Caco-2 (cell line): ENCODE measurements around the gene MROH2A. TPM values are rescaled to one million over a fixed set of nuclear protein-coding genes. Genes with fewer than 3 reads are reported as not detected.

Source experiments
- BruUV-seq: library from RNA; stranded (reverse); fragments of 400-500 nt; replicated peaks from 2 replicates; lab custom pipeline; 2021; lab: Mats Ljungman, UMichigan
- CTCF ChIA-PET: fragments of 300-600 bp; sonication (Branson Sonifier 250); formaldehyde crosslinking; loops from one replicate; lab custom pipeline; 2022; ENCODE audit warnings: antibody characterized with exemption; lab: Charles Lee
- POLR2A ChIA-PET: fragments of 300-600 bp; sonication (Branson Sonifier 250); formaldehyde crosslinking; loops from one replicate; lab custom pipeline; 2022; ENCODE audit warnings: antibody characterized with exemption; lab: Charles Lee
- DNase-seq, 2 experiments: peaks; one replicate each; pipeline versions ENCODE4 v3.0.0 to v3.0.0-alpha.2; 2020 to 2022
- H3K27me3 ChIP-seq: replicated peaks from 2 replicates; pipeline ENCODE4 v1.6.0; 2011; ENCODE audit warnings: low read length; ENCODE audit not compliant: control insufficient read depth, insufficient read depth
- H3K36me3 ChIP-seq: 2 replicates; pipeline ENCODE4 v1.5.1; 2011; ENCODE audit warnings: low read length; ENCODE audit not compliant: control insufficient read depth, insufficient read depth
- H3K4me1 ChIP-seq: fragments of 250-450 bp; sonication (Bioruptor Pico); 2 replicates; pipeline ENCODE4 v1.5.1; 2020; ENCODE audit warnings: mild to moderate bottlenecking
- H3K4me3 ChIP-seq: 2 replicates; pipeline ENCODE4 v1.5.1; 2011; ENCODE audit warnings: low read depth, mild to moderate bottlenecking, control low read depth, low read length
- H3K9me3 ChIP-seq: fragments of 250-450 bp; sonication (Bioruptor Pico); 2 replicates; pipeline ENCODE4 v1.5.1; 2020; ENCODE audit warnings: mild to moderate bottlenecking, moderate library complexity
- H3K27ac Mint-ChIP-seq: one replicate; pipeline ENCODE4 v1.8.0; 2022; ENCODE audit warnings: mixed read lengths; ENCODE audit not compliant: unreplicated experiment
- H3K27me3 Mint-ChIP-seq: one replicate; pipeline ENCODE4 v1.8.0; 2022; ENCODE audit warnings: mixed read lengths; ENCODE audit not compliant: insufficient read depth, unreplicated experiment
- H3K36me3 Mint-ChIP-seq: one replicate; pipeline ENCODE4 v1.8.0; 2022; ENCODE audit warnings: mild to moderate bottlenecking, mixed read lengths; ENCODE audit not compliant: insufficient read depth, unreplicated experiment
- H3K4me1 Mint-ChIP-seq: one replicate; pipeline ENCODE4 v1.8.0; 2022; ENCODE audit warnings: low read depth, mixed read lengths; ENCODE audit not compliant: unreplicated experiment
- H3K4me3 Mint-ChIP-seq: one replicate; pipeline ENCODE4 v1.8.0; 2022; ENCODE audit warnings: mild to moderate bottlenecking, moderate library complexity, mixed read lengths; ENCODE audit not compliant: unreplicated experiment
- H3K9me3 Mint-ChIP-seq: one replicate; pipeline ENCODE4 v1.8.0; 2022; ENCODE audit warnings: mixed read lengths; ENCODE audit not compliant: unreplicated experiment
- intact Hi-C: fragments of 100-400 bp; cut with micrococcal nuclease; formaldehyde crosslinking; loops from one replicate; pipeline ENCODE4 v1.10.0; 2022; ENCODE audit not compliant: unreplicated experiment
- total RNA-seq: library from RNA; stranded (reverse); gene quantifications from 2 replicates; pipeline ENCODE4 v1.2.3, GENCODE V29; 2022
- TF ChIP-seq, protein P1 (sequence below), 2 experiments: fragments of 200-600 bp in 1 of 2; IDR thresholded peaks; 1 replicate in 1 of 2; 2 replicates in 1 of 2; pipeline versions ENCODE4 v1.5.1 to v1.8.0; 2011 to 2022; ENCODE audit warnings: antibody characterized with exemption in 1 of 2, control low read depth in 1 of 2, inconsistent platforms in 1 of 2, low read depth in 1 of 2, low read length in 1 of 2, mild to moderate bottlenecking in 1 of 2, moderate library complexity in 1 of 2; ENCODE audit not compliant: insufficient read depth in 1 of 2, severe bottlenecking in 1 of 2, unreplicated experiment in 1 of 2

Gene MROH2A
- total RNA-seq, 1 experiment from 2014 or later, result not detected

GRCh38 chr2:233845301-233846060, 67.4 kb downstream of the MROH2A start:
- POLR2A ChIA-PET, result no interaction called here
- H3K27me3 Mint-ChIP-seq, result no peaks in the 10 kb centered on the region
- intact Hi-C loops, result no loop called here
- no TSS peak for BruUV-seq
- TF ChIP-seq, protein P1, sequence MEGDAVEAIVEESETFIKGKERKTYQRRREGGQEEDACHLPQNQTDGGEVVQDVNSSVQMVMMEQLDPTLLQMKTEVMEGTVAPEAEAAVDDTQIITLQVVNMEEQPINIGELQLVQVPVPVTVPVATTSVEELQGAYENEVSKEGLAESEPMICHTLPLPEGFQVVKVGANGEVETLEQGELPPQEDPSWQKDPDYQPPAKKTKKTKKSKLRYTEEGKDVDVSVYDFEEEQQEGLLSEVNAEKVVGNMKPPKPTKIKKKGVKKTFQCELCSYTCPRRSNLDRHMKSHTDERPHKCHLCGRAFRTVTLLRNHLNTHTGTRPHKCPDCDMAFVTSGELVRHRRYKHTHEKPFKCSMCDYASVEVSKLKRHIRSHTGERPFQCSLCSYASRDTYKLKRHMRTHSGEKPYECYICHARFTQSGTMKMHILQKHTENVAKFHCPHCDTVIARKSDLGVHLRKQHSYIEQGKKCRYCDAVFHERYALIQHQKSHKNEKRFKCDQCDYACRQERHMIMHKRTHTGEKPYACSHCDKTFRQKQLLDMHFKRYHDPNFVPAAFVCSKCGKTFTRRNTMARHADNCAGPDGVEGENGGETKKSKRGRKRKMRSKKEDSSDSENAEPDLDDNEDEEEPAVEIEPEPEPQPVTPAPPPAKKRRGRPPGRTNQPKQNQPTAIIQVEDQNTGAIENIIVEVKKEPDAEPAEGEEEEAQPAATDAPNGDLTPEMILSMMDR (IDR thresholded peaks at IDR 0.05; ENCODE audit: insufficient read depth in 1 of 2, low read depth in 1 of 2, low read length in 1 of 2, severe bottlenecking in 1 of 2, unreplicated experiment in 1 of 2), result no peak
- H3K36me3 ChIP-seq, result peaks cover 2% of the 10 kb centered on the region
- no peak overlapping the region for H3K4me3 ChIP-seq
- no peak for DNase-seq
- no peaks in the 10 kb centered on the region for H3K9me3 ChIP-seq
- H3K27ac Mint-ChIP-seq, result no peak overlapping the region
- H3K4me1 ChIP-seq, result no peaks in the 10 kb centered on the region
- H3K9me3 Mint-ChIP-seq, result no peaks in the 10 kb centered on the region
- H3K27me3 ChIP-seq, result no peaks in the 10 kb centered on the region
- H3K36me3 Mint-ChIP-seq, result peaks cover 77% of the 10 kb centered on the region
- no peaks in the 10 kb centered on the region for H3K4me1 Mint-ChIP-seq
- no peak overlapping the region for H3K4me3 Mint-ChIP-seq
- CTCF ChIA-PET, result no interaction called here

GRCh38 chr2:233846387-233847247, 68.5 kb downstream of the MROH2A start:
- CTCF ChIA-PET, result no interaction called here
- peaks cover 66% of the 10 kb centered on the region for H3K36me3 Mint-ChIP-seq

More at GRCh38 chr2:233846387-233847247, 68.5 kb downstream of the MROH2A start:
- Histone ChIP-seq H3K9me3 (no peaks in the 10 kb centered on the region), H3K4me3 (no peak overlapping the region), H3K27me3 (no peaks in the 10 kb centered on the region), H3K4me1 (no peaks in the 10 kb centered on the region), H3K36me3 (peaks cover 2% of the 10 kb centered on the region)
- intact Hi-C loops, result no loop called here
- Mint-ChIP-seq H3K4me1 (no peaks in the 10 kb centered on the region), H3K27ac (no peak overlapping the region), H3K9me3 (no peaks in the 10 kb centered on the region), H3K27me3 (no peaks in the 10 kb centered on the region), H3K4me3 (no peak overlapping the region)
- DNase-seq, result no peak
- POLR2A ChIA-PET, result no interaction called here
- TF ChIP-seq, protein P1 (IDR thresholded peaks at IDR 0.05; ENCODE audit: insufficient read depth in 1 of 2, low read depth in 1 of 2, low read length in 1 of 2, severe bottlenecking in 1 of 2, unreplicated experiment in 1 of 2), result no peak
- BruUV-seq, result no TSS peak
